GM13977 (cell line): ENCODE results near the gene CADPS.

ENCODE experiments used
- DNase-seq: peaks from one replicate; pipeline ENCODE4 v3.0.0; 2012; ENCODE audit warnings: low spot score
- in situ Hi-C: fragments of 300-500 bp; cut with MboI; formaldehyde crosslinking; loops from one replicate; pipeline ENCODE4 v1.12.0; 2022; ENCODE audit warnings: low sequenced_read_pairs, low pct_unique_long_range_greater_than_20kb, mixed read lengths, inconsistent platforms; ENCODE audit not compliant: unreplicated experiment
- TF ChIP-seq, protein P1 (sequence below): IDR thresholded peaks from 2 replicates; pipeline ENCODE4 v1.5.1; 2012; ENCODE audit warnings: mild to moderate bottlenecking, control low read depth; ENCODE audit not compliant: insufficient read depth; ENCODE audit errors: extremely low read depth, missing control alignments

CADPS gene

DNA sequence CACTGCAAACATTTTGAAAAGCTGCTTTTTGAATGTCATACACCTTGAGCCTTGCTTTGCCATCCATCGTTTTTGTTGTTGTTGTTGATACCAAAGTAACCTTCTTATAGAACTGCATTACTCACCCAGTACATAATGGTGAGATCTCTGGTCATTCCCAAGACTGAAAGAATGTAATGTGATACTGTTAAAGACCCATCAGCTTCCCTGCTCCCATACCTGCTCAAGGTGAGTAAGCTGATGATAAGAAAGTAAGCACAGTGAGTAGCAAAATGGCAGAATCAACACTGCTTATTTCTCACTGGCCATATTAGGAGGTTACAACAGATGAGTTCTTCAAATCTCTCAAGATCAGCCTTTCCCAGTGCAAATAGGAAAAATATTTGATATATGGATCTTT lies 89.8 kb downstream of the CADPS start:
- no peak for DNase-seq
- in situ Hi-C loops, result no loop called here
- TF ChIP-seq, protein P1, sequence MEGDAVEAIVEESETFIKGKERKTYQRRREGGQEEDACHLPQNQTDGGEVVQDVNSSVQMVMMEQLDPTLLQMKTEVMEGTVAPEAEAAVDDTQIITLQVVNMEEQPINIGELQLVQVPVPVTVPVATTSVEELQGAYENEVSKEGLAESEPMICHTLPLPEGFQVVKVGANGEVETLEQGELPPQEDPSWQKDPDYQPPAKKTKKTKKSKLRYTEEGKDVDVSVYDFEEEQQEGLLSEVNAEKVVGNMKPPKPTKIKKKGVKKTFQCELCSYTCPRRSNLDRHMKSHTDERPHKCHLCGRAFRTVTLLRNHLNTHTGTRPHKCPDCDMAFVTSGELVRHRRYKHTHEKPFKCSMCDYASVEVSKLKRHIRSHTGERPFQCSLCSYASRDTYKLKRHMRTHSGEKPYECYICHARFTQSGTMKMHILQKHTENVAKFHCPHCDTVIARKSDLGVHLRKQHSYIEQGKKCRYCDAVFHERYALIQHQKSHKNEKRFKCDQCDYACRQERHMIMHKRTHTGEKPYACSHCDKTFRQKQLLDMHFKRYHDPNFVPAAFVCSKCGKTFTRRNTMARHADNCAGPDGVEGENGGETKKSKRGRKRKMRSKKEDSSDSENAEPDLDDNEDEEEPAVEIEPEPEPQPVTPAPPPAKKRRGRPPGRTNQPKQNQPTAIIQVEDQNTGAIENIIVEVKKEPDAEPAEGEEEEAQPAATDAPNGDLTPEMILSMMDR, result no peak

DNA sequence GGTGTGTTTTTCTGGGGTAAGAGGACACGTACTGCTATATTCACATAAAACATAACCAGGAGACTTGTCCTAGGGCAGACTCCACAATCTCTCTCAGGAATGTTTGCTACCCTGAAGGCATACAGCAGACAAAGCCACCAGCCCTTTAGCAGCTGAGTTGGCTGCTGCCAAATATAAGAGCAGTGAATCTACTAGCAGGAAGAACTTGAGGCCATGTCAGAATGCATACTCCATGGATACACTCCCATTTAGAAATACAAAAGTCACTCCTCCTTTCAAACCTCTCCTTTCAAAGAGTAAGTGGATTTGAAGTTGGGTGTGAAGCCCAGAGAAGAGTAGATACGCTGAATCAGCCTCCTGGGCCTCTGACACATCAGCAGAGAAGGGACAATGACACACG lies 94.1 kb downstream of the CADPS start:
- TF ChIP-seq, protein P1, result no peak
- in situ Hi-C loops, result no loop called here
- no peak for DNase-seq

DNA sequence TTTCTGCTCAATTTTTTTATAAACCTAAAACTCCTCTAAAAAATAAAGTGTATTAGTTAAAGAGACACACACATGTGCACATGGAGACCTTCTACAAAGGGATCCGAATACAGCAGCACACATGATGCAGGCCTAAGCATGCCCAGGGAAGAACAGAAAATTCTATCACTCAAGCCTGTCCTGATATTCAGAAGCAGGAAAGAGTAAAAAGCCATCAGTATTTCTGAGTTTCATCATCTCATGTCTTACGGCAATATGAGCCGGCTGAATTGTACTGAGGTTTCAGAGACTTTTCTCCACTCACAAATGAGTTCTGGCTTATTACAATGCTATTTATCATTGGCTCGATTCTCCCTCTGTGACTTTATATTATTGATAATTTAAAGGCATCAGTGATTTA lies 97.5 kb downstream of the CADPS start:
- in situ Hi-C loops, result no loop called here
- DNase-seq, result no peak
- TF ChIP-seq, protein P1, result no peak

DNA sequence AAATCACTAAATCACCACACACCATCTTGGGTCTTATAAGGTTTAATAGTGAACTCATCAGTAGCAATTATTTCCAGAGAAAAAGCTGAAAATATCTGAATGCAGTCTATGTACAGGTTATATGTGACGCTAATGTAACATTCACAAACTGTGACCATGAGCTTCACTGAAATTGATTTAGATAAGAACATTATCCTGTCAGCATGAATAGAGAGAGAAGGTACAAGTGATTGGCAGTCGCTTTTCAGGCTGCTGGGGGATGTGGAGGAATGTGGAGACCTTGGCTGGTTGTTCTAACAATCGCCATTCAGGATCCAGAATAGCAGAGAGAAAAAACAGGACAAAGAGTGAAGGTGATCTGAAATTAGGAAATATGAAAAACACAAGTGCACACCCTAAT lies 98.1 kb downstream of the CADPS start:
- in situ Hi-C loops, result no loop called here
- no peak for DNase-seq
- TF ChIP-seq, protein P1, result no peak

DNA sequence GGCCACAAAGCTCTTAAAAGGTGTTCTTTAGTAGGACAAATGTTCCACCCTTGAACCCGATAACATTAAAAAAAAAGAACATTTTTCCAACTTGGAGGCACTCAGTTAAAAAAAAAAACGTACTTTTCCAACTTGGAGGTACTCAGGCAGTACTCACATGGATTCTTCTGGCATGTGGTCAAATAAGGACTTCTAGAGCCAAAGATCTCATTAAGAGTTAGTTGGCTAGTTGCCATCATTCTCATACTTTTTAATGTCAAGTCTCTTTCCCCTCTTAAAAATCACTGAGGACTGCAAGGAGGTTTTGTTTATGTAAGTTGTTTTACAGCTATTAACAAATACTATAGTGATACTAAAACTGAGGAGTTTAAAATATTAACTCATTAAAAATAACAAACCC lies 101.0 kb downstream of the CADPS start:
- DNase-seq, result no peak
- in situ Hi-C loops, result no loop called here
- TF ChIP-seq, protein P1, result no peak

DNA sequence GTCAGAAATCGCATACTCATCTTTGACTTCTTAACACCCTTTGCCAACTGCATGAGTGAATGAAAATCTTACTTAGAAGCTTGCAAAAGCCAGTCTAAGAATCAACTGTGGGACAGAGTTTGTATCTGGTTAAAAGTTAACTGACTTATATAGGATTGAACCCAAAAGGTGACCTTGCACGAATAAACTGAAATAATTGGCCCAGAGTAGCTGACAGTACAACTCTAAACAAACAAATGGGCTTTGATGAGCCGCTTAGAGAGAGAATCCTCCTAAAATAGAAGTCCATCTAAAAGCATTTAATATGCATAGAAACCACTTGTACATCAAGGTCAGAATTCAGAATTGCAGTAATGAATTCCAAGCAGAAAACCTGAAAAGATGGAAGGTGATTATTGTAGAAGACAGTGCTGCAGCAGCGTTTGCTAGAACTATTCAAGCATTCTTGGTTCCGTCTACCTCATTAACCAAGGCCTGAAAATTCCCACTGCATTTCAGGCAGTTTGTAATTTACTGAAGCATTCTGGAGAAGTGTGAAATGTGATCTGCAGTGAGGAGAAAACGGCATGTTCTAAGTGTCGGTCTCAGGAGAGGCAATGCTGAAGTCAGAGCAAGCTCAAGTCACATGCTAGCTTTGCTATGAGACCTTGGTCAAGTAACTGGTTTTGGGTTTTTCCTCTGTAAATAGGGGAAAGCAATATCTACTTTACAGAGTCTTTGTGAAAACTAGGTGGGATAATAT lies 103.7 kb downstream of the CADPS start:
- in situ Hi-C loops, result no loop called here
- TF ChIP-seq, protein P1, result no peak
- no peak for DNase-seq
